ENCODE data around the gene ATP6V1G3. TPM values are rescaled to one million over a fixed set of nuclear protein-coding genes. Genes with fewer than 3 reads are reported as not detected.

Gene ATP6V1G3
- total RNA-seq, 4 donors from 2014 or later = not detected

DNA sequence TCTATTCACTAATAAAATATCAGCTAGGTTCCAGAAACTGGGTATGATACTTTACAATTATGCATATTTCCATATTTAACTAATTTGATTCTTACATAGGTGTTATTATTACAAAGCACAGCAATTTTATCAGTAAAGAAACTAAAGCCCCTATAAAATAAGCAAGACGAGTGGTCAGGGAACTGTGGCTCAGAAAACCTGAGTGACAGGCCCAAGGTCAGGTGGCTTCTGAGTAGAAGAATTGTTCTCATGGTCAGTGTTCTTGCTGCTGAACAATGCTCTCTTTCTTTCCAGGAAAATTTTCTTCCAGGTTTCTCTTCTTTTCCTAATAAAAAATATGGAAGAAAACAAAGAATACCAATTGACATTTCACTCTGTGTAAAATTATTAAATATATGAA lies 2.2 kb upstream of the ATP6V1G3 start:
- DNase-seq (ENCODE audit: extremely low spot score) = no peak
- intact Hi-C loops (cut with DNase I) = no loop called here
- H3K27ac ChIP-seq (replicated peaks in 1 of 4) = no peak overlapping the region
- no peaks in the 10 kb centered on the region for H3K36me3 ChIP-seq
- H3K4me3 ChIP-seq = no peak overlapping the region
- TF ChIP-seq POLR2A (IDR thresholded peaks at IDR 0.05; ENCODE audit: low read depth) (no peak), EP300 (IDR thresholded peaks at IDR 0.05) (no peak)
- no peaks in the 10 kb centered on the region for H3K27me3 ChIP-seq
- H3K9me3 ChIP-seq = no peaks in the 10 kb centered on the region
- H3K4me1 ChIP-seq = no peaks in the 10 kb centered on the region
- WGBS = 56% methylated on average over 1 of the region's 1 CpG

DNA sequence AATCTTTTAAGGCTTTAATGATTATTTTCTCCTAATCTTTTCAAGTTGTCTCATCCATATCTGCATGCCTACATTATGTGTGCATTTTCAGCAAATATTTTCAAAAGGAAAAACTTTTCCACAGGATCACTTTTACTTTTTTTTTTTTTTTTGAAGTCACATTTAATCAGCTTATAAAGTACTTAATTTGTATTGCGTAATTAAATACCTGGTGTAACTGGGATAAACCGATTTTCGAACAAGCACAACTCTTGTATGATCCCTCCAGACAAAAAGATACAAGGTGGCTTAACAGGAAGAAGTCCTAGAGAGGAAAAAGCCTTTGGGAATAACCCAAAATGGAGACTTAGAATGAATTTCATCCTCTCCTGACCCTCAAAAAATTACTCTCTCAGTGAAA lies 1.3 kb upstream of the ATP6V1G3 start:
- no peaks in the 10 kb centered on the region for H3K9me3 ChIP-seq
- no peak overlapping the region for H3K4me3 ChIP-seq
- H3K4me1 ChIP-seq = no peaks in the 10 kb centered on the region
- H3K27me3 ChIP-seq = no peaks in the 10 kb centered on the region
- no peaks in the 10 kb centered on the region for H3K36me3 ChIP-seq
- intact Hi-C loops (cut with DNase I) = no loop called here
- DNase-seq (ENCODE audit: extremely low spot score) = no peak
- TF ChIP-seq POLR2AphosphoS5 (IDR thresholded peaks at IDR 0.05) = no peak
- no peak for TF ChIP-seq EP300 (IDR thresholded peaks at IDR 0.05)
- TF ChIP-seq, protein P1, sequence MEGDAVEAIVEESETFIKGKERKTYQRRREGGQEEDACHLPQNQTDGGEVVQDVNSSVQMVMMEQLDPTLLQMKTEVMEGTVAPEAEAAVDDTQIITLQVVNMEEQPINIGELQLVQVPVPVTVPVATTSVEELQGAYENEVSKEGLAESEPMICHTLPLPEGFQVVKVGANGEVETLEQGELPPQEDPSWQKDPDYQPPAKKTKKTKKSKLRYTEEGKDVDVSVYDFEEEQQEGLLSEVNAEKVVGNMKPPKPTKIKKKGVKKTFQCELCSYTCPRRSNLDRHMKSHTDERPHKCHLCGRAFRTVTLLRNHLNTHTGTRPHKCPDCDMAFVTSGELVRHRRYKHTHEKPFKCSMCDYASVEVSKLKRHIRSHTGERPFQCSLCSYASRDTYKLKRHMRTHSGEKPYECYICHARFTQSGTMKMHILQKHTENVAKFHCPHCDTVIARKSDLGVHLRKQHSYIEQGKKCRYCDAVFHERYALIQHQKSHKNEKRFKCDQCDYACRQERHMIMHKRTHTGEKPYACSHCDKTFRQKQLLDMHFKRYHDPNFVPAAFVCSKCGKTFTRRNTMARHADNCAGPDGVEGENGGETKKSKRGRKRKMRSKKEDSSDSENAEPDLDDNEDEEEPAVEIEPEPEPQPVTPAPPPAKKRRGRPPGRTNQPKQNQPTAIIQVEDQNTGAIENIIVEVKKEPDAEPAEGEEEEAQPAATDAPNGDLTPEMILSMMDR (IDR thresholded peaks at IDR 0.05) = no peak
- no peak for TF ChIP-seq POLR2A (IDR thresholded peaks at IDR 0.05; ENCODE audit: low read depth)
- 94% methylated on average over 3 of the region's 3 CpGs for WGBS
- no peak overlapping the region for H3K27ac ChIP-seq (replicated peaks in 1 of 4)

DNA sequence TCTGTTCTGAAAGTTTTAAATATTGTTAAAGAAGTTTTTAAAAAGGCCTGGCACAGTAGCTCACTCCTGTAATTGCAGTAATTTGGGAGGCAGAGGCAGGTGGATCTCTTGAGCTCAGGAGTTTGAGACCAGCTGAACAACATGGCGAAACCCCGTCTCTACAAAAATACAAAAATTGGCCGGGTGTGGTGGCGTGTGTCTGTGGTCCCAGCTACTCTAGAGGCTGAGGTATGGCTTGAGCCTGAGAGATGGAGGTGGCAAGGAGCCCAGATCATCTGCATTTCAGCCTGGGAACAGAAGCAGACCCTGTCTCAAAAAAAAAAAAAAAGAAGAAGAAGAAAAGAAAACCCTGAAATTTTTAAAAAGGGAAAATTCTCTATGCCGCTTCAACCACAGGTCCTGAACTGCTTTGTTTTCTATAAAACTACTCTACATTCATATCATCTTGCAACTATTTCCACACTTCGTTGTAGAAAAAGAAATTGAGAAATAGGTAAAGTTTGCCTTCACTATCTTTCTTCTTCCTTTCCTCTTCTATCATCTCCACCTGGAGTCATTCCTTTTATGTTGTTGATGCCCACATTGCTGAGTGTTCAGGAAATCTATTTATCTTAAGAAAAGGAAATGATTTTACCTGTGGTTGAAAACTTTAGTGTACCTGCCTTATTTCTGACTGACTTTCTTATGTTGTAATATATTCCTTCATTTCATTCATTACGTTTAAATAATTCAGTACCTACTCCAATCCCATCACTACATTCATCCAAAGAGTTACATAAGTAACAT lies 1.7 kb downstream of the ATP6V1G3 start:
- no peaks in the 10 kb centered on the region for H3K4me1 ChIP-seq
- TF ChIP-seq, protein P1 (IDR thresholded peaks at IDR 0.05) = no peak
- no peak for TF ChIP-seq POLR2A (IDR thresholded peaks at IDR 0.05; ENCODE audit: low read depth)
- TF ChIP-seq EP300 (IDR thresholded peaks at IDR 0.05) = no peak
- TF ChIP-seq POLR2AphosphoS5 (IDR thresholded peaks at IDR 0.05) = no peak
- H3K27ac ChIP-seq (replicated peaks in 1 of 4) = no peak overlapping the region
- intact Hi-C loops (cut with DNase I) = no loop called here
- no peaks in the 10 kb centered on the region for H3K27me3 ChIP-seq
- no peaks in the 10 kb centered on the region for H3K36me3 ChIP-seq
- no peaks in the 10 kb centered on the region for H3K9me3 ChIP-seq
- no peak overlapping the region for H3K4me3 ChIP-seq
- 91% methylated on average over 7 of the region's 7 CpGs for WGBS
- no peak for DNase-seq (ENCODE audit: extremely low spot score)

DNA sequence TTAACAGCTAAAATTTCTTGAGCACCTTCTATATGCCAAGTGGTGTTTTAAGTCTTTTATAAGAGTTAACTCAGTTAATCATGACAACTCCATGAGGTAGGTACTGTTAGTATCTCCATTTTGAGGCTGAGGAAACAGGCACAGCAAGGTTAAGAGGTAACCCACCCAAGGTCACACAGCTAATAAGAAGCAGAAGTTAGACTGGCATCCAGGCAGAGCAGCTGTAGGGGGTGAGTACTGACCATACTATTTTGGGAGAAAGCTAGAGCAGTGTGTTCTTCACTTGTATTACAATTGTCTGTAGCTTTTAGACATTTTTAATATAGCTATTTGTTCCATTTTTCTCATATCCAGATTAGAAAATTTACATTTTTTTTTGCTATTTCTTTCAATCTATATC lies 4.8 kb downstream of the ATP6V1G3 start:
- Histone ChIP-seq H3K4me3 (no peak overlapping the region), H3K27ac (replicated peaks in 1 of 4) (no peak overlapping the region), H3K27me3 (no peaks in the 10 kb centered on the region), H3K4me1 (no peaks in the 10 kb centered on the region), H3K9me3 (no peaks in the 10 kb centered on the region), H3K36me3 (no peaks in the 10 kb centered on the region)
- intact Hi-C loops (cut with DNase I) = no loop called here
- no peak for DNase-seq (ENCODE audit: extremely low spot score)
- TF ChIP-seq, protein P1 (IDR thresholded peaks at IDR 0.05) = no peak
- TF ChIP-seq POLR2AphosphoS5 (IDR thresholded peaks at IDR 0.05) (no peak), POLR2A (IDR thresholded peaks at IDR 0.05; ENCODE audit: low read depth) (no peak), EP300 (IDR thresholded peaks at IDR 0.05) (no peak)

DNA sequence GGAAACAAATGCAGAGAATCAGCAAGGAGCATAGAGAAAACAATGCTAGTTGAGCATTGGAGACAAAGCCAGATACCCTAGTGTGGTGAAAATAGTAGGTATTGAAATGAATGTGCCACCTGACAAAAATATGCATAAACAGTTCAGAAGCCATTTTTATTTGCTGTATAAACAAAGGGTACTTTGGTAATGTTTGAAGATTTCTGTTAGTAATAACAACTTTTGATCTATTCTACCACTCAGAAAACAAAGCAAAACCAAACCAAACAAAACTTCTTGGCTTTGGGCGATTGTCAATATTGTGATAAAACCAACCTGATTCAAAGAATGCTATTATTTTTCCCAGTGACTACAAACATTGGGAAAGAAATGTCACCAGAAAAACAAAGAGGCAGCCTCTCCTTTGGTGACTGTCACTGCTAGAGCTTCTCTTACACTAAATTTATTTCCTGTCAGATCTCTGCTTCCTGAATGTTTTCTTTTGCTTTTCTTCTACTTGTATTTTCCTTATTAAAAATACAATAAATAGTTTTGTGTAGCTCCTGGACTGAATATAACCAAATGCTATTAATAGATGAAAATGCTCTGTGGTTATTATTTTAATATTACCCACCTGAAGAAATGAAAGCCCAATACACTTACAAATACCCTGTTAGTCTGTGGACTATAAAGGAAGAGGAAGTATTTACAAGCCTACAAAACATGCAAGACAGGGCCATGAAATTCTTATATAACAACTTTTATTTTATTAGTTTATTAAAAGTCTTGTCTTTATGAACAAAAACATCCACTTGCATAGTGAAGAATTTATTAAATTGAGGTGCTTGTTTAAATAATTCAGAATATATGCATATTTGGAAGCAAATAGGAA lies 5.7 kb downstream of the ATP6V1G3 start:
- H3K9me3 ChIP-seq = no peaks in the 10 kb centered on the region
- TF ChIP-seq POLR2AphosphoS5 (IDR thresholded peaks at IDR 0.05) (no peak), EP300 (IDR thresholded peaks at IDR 0.05) (no peak), POLR2A (IDR thresholded peaks at IDR 0.05; ENCODE audit: low read depth) (no peak)
- TF ChIP-seq, protein P1 (IDR thresholded peaks at IDR 0.05) = no peak
- DNase-seq (ENCODE audit: extremely low spot score) = no peak
- no peaks in the 10 kb centered on the region for H3K27me3 ChIP-seq
- H3K36me3 ChIP-seq = no peaks in the 10 kb centered on the region
- no peak overlapping the region for H3K27ac ChIP-seq (replicated peaks in 1 of 4)
- 74% methylated on average over 1 of the region's 1 CpG for WGBS
- no peaks in the 10 kb centered on the region for H3K4me1 ChIP-seq
- intact Hi-C loops (cut with DNase I) = no loop called here
- H3K4me3 ChIP-seq = no peak overlapping the region
